Epithelial cell of esophagus (primary cell): Measurements from ENCODE around the gene LCTL.

ENCODE experiments used
- DNase-seq: peaks from one replicate; pipeline ENCODE4 v3.0.0; 2010; ENCODE audit warnings: low read depth
- H3K4me3 ChIP-seq: 2 replicates; pipeline ENCODE4 v1.5.1; 2011; ENCODE audit warnings: mild to moderate bottlenecking, low read length, control low read depth
- CTCF ChIP-seq: IDR thresholded peaks from 2 replicates; pipeline ENCODE4 v1.5.1; 2011; ENCODE audit warnings: low read depth, mild to moderate bottlenecking, low read length, control low read depth, inconsistent platforms; ENCODE audit not compliant: insufficient read depth; ENCODE audit errors: missing control alignments

Gene LCTL

GRCh38 chr15:66566963-66567531, 1.2 kb upstream of the LCTL start:
- TF ChIP-seq CTCF, result peak; percentile 75
- DNase-seq, result peak; percentile 71
- H3K4me3 ChIP-seq, result no peak overlapping the region

- no peak for TF ChIP-seq CTCF
These were observed 607 bp downstream of the LCTL start for GRCh38 chr15:66565141-66565641.

GRCh38 chr15:66564136-66565041, 1.4 kb downstream of the LCTL start:
- H3K4me3 ChIP-seq, result no peak overlapping the region
- peak; percentile 27 for DNase-seq
- no peak for TF ChIP-seq CTCF

More at GRCh38 chr15:66565141-66565641, 607 bp downstream of the LCTL start:
- no peak for DNase-seq
- H3K4me3 ChIP-seq, result no peak overlapping the region

- no peak for TF ChIP-seq CTCF
- no peak overlapping the region for H3K4me3 ChIP-seq
- no peak for DNase-seq
These were observed 2.2 kb downstream of the LCTL start for GRCh38 chr15:66563566-66564110.

GRCh38 chr15:66563126-66563525, 2.7 kb downstream of the LCTL start:
- DNase-seq, result peak; percentile 12
- H3K4me3 ChIP-seq, result no peak overlapping the region
- no peak for TF ChIP-seq CTCF

GRCh38 chr15:66560856-66561525, 4.8 kb downstream of the LCTL start:
- TF ChIP-seq CTCF, result no peak
- no peak overlapping the region for H3K4me3 ChIP-seq
- DNase-seq, result no peak
